Karpas-422 (cell line): ENCODE results near the gene TMCC2. TPM values are rescaled to one million over a fixed set of nuclear protein-coding genes. Genes with fewer than 3 reads are reported as not detected.
A peak's percentile ranks its signal among the peaks of the same experiment; 100 is the strongest.
"Not testable (repeated sequence)": the region's sequence is repeated elsewhere in the genome, so short reads cannot be mapped to it uniquely, and the experiment has no call there.

Experiments used
- DNase-seq: peaks from one replicate; pipeline ENCODE4 v3.0.0-alpha.2; 2015
- H2AFZ ChIP-seq: fragments of 200-600 bp; sonication (generic); 2 replicates; pipeline ENCODE4 v1.6.1; 2014; ENCODE audit warnings: antibody characterized with exemption, low read length, mixed read lengths
- H3K27ac ChIP-seq: fragments of 200-600 bp; sonication (generic); 2 replicates; pipeline ENCODE4 v1.5.1; 2014; ENCODE audit warnings: mild to moderate bottlenecking, low read length, moderate library complexity
- H3K27me3 ChIP-seq: fragments of 200-600 bp; sonication (generic); 2 replicates; pipeline ENCODE4 v1.6.1; 2014; ENCODE audit warnings: low read length, mixed read lengths
- H3K36me3 ChIP-seq: fragments of 200-600 bp; sonication (generic); 2 replicates; pipeline ENCODE4 v1.6.1; 2014; ENCODE audit warnings: low read length, mixed read lengths; ENCODE audit not compliant: insufficient read depth
- H3K4me1 ChIP-seq: fragments of 200-600 bp; sonication (generic); 2 replicates; pipeline ENCODE4 v1.6.1; 2014; ENCODE audit warnings: mild to moderate bottlenecking, low read length, mixed read lengths
- H3K4me2 ChIP-seq: fragments of 200-600 bp; sonication (generic); 2 replicates; pipeline ENCODE4 v1.6.1; 2014; ENCODE audit warnings: low read length, low read depth, mild to moderate bottlenecking; ENCODE audit not compliant: poor library complexity, severe bottlenecking
- H3K4me3 ChIP-seq: fragments of 200-600 bp; sonication (generic); 2 replicates; pipeline ENCODE4 v1.5.1; 2014; ENCODE audit warnings: mild to moderate bottlenecking, antibody characterized with exemption, low read length, mixed read lengths
- H3K79me2 ChIP-seq: fragments of 200-600 bp; sonication (generic); 2 replicates; pipeline ENCODE4 v1.6.1; 2014; ENCODE audit warnings: mild to moderate bottlenecking, low read length, mixed read lengths
- H3K9ac ChIP-seq: fragments of 200-600 bp; sonication (generic); 2 replicates; pipeline ENCODE4 v1.6.0; 2014; ENCODE audit warnings: low read length
- H3K9me2 ChIP-seq: fragments of 200-600 bp; sonication (generic), shearing (Covaris generic); replicated peaks from 2 replicates; pipeline ENCODE4 v1.6.0; 2014; ENCODE audit warnings: mild to moderate bottlenecking, low read length, moderate library complexity; ENCODE audit not compliant: insufficient read depth
- H3K9me3 ChIP-seq: fragments of 300-700, 200-600 bp; sonication (generic); 2 replicates; pipeline ENCODE4 v1.6.1; 2014; ENCODE audit warnings: low read length, mixed read lengths
- H4K20me1 ChIP-seq: fragments of 200-600 bp; sonication (generic); 2 replicates; pipeline ENCODE4 v1.6.1; 2014; ENCODE audit warnings: mild to moderate bottlenecking, antibody characterized with exemption, low read length, low read depth; ENCODE audit not compliant: insufficient read depth
- total RNA-seq: library from RNA; depleted of rRNA; stranded (reverse); fragments of >200 nt; shearing (Covaris generic); gene quantifications from 2 replicates; pipeline ENCODE4 v1.2.3, GENCODE V29; 2014; ENCODE audit warnings: low replicate concordance

The TMCC2 gene
- total RNA-seq, 1 experiment from 2014 or later = 0.89 TPM

DNA sequence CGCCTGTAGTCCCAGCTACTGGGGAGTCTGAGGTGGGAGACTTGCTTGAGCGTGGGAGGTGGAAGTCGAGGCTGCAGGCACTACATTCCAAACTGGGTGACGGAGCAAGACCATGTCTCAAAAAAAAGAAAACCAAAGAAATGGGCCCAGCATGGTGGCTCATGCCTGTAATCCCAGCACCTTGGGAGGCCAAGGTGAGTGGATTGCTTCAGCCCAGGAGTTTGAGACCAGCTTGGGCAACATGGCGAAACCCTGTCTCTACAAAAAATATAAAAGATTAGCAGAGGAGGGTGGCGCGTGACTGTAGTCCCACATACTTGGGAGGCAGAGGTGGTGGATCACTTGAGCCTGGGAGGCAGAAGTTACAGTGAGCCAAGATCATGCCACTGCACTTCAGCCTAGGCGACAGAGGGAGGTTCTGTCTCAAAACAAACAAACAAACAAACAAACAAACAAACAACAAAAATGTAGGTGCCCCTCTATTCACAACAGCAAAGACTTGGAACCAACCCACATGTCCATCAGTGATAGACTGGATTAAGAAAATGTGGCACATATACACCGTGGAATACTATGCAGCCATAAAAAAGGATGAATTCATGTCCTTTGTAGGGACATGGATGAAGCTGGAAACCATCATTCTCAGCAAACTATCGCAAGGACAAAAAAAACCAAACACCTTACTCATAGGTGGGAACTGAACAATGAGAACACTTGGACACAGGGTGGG, 53.1 kb downstream of the TMCC2 start:
- not testable (repeated sequence) for H3K9me3 ChIP-seq, DNase-seq, H3K79me2 ChIP-seq, H2AFZ ChIP-seq, H3K27me3 ChIP-seq, H3K27ac ChIP-seq, H3K4me3 ChIP-seq, H3K4me2 ChIP-seq, H3K9me2 ChIP-seq, H3K9ac ChIP-seq, H4K20me1 ChIP-seq, H3K36me3 ChIP-seq
- H3K4me1 ChIP-seq = peaks cover 27% of the 10 kb centered on the region

DNA sequence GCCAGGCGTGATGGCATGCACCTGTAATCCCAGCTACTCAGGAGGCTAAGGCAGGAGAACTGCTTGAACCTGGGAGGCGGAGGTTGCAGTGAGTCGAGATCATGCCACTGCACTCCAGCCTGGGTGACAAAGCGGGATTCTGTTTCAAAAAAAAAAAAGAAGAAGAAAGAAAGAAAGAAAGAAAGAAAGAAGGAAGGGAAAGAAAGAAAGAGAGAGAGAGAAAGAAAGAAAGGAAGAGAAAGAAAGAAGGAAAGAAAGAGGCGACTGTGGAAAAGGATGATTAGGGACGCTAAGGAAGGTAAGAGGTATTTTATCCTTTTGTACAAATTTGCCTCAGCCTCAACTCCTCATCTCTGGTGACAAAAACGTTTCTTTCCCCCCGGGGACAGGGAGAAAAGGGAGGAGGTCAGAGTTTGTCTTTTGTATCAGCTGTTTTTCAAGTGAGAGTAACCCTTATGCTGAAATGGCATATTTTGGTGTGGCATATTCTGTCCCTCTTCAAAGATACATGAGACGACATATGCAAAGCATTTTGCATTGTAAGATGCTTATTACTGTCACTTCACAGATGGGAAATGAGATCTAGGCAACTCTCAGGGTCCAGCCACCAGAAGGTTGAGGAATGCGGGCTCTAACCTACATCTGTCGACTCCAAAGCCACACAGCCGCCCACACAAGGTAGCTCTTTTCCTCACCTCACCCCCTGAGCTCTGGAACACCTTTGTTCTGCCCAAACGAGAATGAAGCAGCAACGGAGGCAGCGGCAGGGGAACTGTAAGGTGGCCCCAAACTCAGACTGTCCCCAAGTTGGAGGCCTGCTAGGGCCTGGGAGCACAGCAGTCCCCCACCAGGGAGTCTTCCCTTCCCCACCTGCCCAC, 55.8 kb downstream of the TMCC2 start:
- Histone ChIP-seq H4K20me1 (no peaks in the 10 kb centered on the region), H2AFZ (no peak overlapping the region), H3K79me2 (no peaks in the 10 kb centered on the region), H3K4me2 (peak overlapping the region; percentile 85), H3K4me3 (no peak overlapping the region), H3K27me3 (no peaks in the 10 kb centered on the region), H3K9me2 (no peaks in the 10 kb centered on the region), H3K4me1 (peaks cover 53% of the 10 kb centered on the region), H3K9me3 (no peaks in the 10 kb centered on the region), H3K27ac (0 out of 2 replicates have a peak overlapping the region, but pooled peaks have one; percentile 20), H3K9ac (peak overlapping the region; percentile 71; the same call in 1 of the 2 replicates), H3K36me3 (no peaks in the 10 kb centered on the region)
- no peak for DNase-seq

DNA sequence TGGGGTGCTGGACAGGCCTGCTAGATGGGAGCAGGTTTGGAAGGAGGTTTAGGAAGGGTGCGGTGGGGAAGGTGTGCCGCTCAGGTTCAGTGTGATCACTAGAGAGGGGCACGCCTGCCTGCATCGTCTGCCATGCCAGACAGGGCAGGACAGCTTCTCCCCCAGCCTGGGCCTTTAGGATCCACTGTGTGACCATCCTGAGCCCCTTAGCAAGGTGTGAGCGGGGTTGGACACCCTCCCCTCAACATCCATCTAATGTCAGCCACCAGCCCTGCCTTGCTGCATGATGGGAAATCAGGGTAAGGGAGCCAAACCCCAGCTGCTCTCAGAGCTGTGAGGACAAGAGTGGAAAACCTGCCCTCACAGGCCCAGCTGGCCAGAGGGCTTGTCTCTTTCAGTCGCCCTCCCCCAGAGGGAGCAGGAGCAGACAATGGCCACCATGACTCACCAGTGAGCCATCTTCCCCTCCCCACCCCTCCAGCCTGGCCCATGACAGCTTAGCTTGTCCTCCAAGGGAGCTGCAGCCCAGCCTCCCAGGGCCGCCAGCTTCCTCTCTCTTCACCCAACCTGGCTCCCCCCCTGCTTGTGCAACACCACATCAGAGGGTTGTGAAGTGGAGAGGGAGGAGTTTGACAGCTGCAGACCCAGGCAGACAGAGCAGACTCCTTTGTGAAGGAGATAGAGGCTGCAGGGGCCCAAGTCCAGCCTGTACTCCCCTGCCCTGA, 56.8 kb downstream of the TMCC2 start:
- Histone ChIP-seq H3K9me3 (no peaks in the 10 kb centered on the region), H3K79me2 (no peaks in the 10 kb centered on the region), H4K20me1 (no peaks in the 10 kb centered on the region), H3K36me3 (no peaks in the 10 kb centered on the region), H3K4me1 (peaks cover 60% of the 10 kb centered on the region), H3K9me2 (no peaks in the 10 kb centered on the region), H3K27me3 (no peaks in the 10 kb centered on the region), H3K9ac (peak overlapping the region; percentile 71), H3K4me3 (no peak overlapping the region; the same call in 1 of the 2 replicates), H3K4me2 (peak overlapping the region; percentile 85), H2AFZ (no peak overlapping the region; the same call in 1 of the 2 replicates), H3K27ac (peak overlapping the region; percentile 97)
- DNase-seq = peak; percentile 72

DNA sequence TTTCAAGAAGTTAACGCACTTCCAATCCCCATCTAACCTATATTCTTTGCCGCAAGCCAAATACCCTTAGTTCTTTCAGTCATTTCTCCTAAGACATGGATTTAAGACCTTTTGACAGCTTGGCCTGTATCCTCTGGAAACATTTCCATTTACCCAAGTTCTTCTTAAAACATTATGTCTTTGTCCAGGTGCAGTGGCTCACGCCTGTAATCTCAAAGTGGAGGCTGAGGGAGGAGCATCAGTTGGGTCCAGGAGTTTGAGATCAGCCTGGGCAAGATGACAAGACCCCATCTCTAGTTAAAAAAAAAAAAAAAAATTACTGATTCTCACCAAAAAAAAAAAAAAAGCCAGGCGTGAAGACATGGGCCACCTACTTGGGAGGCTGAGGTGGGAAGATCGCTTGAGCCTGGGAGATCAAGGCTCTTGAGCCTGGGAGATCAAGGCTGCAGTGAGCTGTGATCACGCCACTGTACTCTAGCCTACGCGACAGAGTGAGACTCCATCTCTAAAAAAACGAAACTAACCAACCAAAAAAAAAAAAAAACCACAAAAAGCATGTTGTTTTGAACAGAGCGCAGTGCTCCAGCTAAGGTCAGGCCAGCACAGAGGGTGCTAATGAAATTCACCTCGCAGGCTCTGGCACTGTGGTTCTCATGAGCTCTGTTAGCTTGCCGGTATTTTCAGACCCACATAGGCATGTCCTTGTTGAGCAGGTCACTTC, 57.8 kb downstream of the TMCC2 start:
- Histone ChIP-seq H3K4me1 (peaks cover 60% of the 10 kb centered on the region), H3K79me2 (no peaks in the 10 kb centered on the region), H3K4me3 (peak overlapping the region; percentile 24; the same call in 1 of the 2 replicates), H2AFZ (peak overlapping the region; percentile 86; the same call in 1 of the 2 replicates), H3K27ac (peak overlapping the region; percentile 97), H3K36me3 (no peaks in the 10 kb centered on the region), H3K9ac (peak overlapping the region; percentile 71), H4K20me1 (no peaks in the 10 kb centered on the region), H3K4me2 (peak overlapping the region; percentile 85), H3K9me3 (no peaks in the 10 kb centered on the region), H3K27me3 (no peaks in the 10 kb centered on the region), H3K9me2 (no peaks in the 10 kb centered on the region)
- peak; percentile 60 for DNase-seq

DNA sequence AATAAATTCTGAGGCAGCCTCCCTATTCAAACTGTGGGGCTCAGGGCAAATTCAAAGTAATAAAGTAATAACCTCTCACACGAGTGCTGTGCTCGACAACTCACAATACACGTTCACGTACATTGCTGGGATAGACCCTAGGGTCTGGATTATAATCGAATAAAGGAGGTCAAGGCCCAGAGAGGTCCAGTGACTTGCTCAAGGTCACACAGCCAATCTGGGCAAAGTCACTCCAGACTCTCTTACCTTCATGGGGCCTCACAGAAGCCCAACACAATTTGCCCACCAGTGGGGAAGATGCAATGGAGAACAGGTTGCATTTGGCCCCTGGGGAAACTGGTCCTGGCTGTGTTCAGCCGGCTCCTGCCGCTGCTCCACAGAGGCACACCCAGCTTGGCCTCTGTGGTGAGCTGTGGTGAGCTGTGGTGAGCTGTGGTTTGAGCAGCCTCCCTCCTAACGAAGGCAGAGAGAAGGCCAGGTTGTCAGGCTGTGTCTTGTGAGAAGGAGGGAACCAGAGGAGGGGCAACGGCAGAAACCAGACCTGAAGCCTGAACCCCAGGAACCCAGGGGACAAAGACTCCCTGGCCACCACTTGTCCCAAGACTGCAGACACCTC, 58.7 kb downstream of the TMCC2 start:
- DNase-seq = no peak
- Histone ChIP-seq H4K20me1 (no peaks in the 10 kb centered on the region), H3K79me2 (no peaks in the 10 kb centered on the region), H2AFZ (no peak overlapping the region; the same call in 1 of the 2 replicates), H3K9me2 (no peaks in the 10 kb centered on the region), H3K9me3 (no peaks in the 10 kb centered on the region), H3K9ac (peak overlapping the region; percentile 71), H3K27ac (peak overlapping the region; percentile 97), H3K27me3 (no peaks in the 10 kb centered on the region), H3K4me2 (peak overlapping the region; percentile 85), H3K36me3 (no peaks in the 10 kb centered on the region), H3K4me3 (0 out of 2 replicates have a peak overlapping the region, but pooled peaks have one; percentile 24), H3K4me1 (peaks cover 60% of the 10 kb centered on the region)

DNA sequence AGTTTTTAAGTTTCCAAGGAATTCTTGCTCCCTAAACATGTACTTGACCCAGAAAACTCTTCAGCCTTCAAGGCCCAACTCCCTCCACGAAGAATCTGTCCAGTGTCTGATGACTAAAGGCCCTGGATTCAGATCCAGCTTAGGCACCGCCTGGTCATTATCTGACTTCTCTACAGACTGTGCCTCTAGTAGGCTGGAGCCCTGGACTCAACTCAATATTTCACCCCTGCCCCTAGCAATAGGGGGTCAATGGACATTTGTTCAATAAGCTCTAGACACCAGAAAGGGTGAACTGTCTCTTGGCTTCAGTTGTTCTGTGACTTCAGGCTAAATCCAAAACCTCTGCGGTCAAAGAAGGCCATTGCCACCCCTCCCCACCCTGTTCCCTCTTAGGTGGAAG, 59.3 kb downstream of the TMCC2 start:
- Histone ChIP-seq H3K9ac (peak overlapping the region; percentile 71), H3K4me3 (peak overlapping the region; percentile 63; the same call in 1 of the 2 replicates), H3K79me2 (no peaks in the 10 kb centered on the region), H2AFZ (peak overlapping the region; percentile 18; the same call in 1 of the 2 replicates), H3K4me2 (peak overlapping the region; percentile 85), H3K9me3 (no peaks in the 10 kb centered on the region), H3K9me2 (no peaks in the 10 kb centered on the region), H3K4me1 (peaks cover 60% of the 10 kb centered on the region), H4K20me1 (no peaks in the 10 kb centered on the region), H3K27me3 (no peaks in the 10 kb centered on the region), H3K36me3 (no peaks in the 10 kb centered on the region), H3K27ac (peak overlapping the region; percentile 97)
- DNase-seq = no peak

DNA sequence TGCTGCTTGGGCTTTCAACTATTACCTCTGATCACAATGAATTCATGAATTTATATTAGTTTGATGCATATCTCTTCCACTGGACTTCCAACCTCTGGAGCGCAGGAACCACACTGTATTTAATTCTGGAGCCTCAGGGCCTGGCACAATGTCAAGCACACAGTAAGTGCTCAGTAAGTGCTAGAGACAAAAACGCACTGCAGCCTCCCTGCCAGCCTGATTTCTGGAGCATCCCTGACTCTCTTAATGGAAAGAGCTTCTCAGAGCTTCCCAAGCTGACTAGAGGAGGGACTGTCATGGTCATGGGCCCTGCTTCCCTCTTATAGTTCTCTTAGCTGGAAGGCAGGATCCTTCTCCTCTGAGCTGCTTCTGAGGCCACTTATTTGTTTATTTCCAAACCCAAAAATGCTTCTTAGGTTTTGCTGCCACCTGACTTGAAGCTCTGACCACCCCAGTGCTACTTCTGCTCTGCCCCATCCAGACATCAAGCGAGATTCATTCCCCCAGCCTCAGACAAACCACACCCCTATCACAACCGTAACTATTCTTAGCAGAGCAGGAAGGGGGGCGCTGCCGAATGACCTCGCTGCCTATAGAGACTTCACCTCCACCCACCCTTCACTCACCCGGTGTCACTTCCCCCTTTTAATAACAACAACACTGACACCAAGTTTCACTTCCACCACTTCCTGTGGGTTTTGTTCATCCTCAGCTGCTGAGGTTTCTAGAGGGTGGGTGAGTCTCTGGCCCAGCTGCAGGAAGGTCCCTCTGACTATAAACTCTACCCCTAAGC, 60.2 kb downstream of the TMCC2 start:
- Histone ChIP-seq H3K79me2 (no peaks in the 10 kb centered on the region), H3K27me3 (no peaks in the 10 kb centered on the region), H3K9me2 (no peaks in the 10 kb centered on the region), H3K27ac (peak overlapping the region; percentile 97), H3K9me3 (no peaks in the 10 kb centered on the region), H3K4me2 (peak overlapping the region; percentile 85), H4K20me1 (no peaks in the 10 kb centered on the region), H3K4me1 (peaks cover 60% of the 10 kb centered on the region), H3K9ac (peak overlapping the region; percentile 71), H2AFZ (peak overlapping the region; percentile 18; the same call in 1 of the 2 replicates), H3K4me3 (peak overlapping the region; percentile 63), H3K36me3 (no peaks in the 10 kb centered on the region)
- peak; percentile 96 for DNase-seq
